NCI-H345 (cell line): ENCODE results near the gene MTOR.

ENCODE experiments used
- DNase-seq: peaks from one replicate; lab custom pipeline; 2025; lab: John Stamatoyannopoulos, UW

The MTOR gene

GRCh38 chr1:11150326-11150725, 112.0 kb downstream of the MTOR start:
- DNase-seq = no peak

GRCh38 chr1:11147197-11147770, 115.1 kb downstream of the MTOR start:
- no peak for DNase-seq

- no peak for DNase-seq
These were observed 116.6 kb downstream of the MTOR start for GRCh38 chr1:11145741-11146140.

GRCh38 chr1:11144570-11145256, 117.6 kb downstream of the MTOR start:
- no peak for DNase-seq

GRCh38 chr1:11143907-11144306, 118.4 kb downstream of the MTOR start:
- DNase-seq = no peak

- no peak for DNase-seq
These were observed 119.0 kb downstream of the MTOR start for GRCh38 chr1:11143401-11143800.

GRCh38 chr1:11142618-11143391, 119.5 kb downstream of the MTOR start:
- no peak for DNase-seq

- no peak for DNase-seq
These were observed 123.4 kb downstream of the MTOR start for GRCh38 chr1:11138952-11139351.

GRCh38 chr1:11138029-11138428, 124.3 kb downstream of the MTOR start:
- DNase-seq = no peak

- no peak for DNase-seq
These were observed 127.5 kb downstream of the MTOR start for GRCh38 chr1:11134898-11135266.

- DNase-seq = no peak
These were observed 128.0 kb downstream of the MTOR start for GRCh38 chr1:11134251-11134897.

- DNase-seq = no peak
These were observed 129.6 kb downstream of the MTOR start for GRCh38 chr1:11132563-11133293.

- DNase-seq = no peak
These were observed 130.5 kb downstream of the MTOR start for GRCh38 chr1:11131816-11132215.

GRCh38 chr1:11130406-11130805, 131.9 kb downstream of the MTOR start:
- no peak for DNase-seq

GRCh38 chr1:11129649-11130390, 132.5 kb downstream of the MTOR start:
- DNase-seq = no peak

- DNase-seq = no peak
These were observed 135.8 kb downstream of the MTOR start for GRCh38 chr1:11126569-11126968.

GRCh38 chr1:11125931-11126330, 136.4 kb downstream of the MTOR start:
- no peak for DNase-seq

- no peak for DNase-seq
These were observed 137.4 kb downstream of the MTOR start for GRCh38 chr1:11124965-11125364.

- DNase-seq = no peak
These were observed 146.0 kb downstream of the MTOR start for GRCh38 chr1:11116318-11116717.

- no peak for DNase-seq
These were observed 147.4 kb downstream of the MTOR start for GRCh38 chr1:11114966-11115365.

- DNase-seq = no peak
These were observed 153.1 kb downstream of the MTOR start for GRCh38 chr1:11109047-11109760.
